Osteocyte (in vitro differentiated cells): ENCODE measurements around the gene SPIRE2. TPM values are rescaled to one million over a fixed set of nuclear protein-coding genes. Genes with fewer than 3 reads are reported as not detected.

ENCODE experiments used
- DNase-seq: peaks from one replicate; pipeline ENCODE4 v3.0.0; 2021; ENCODE audit warnings: mixed read lengths; ENCODE audit not compliant: unreplicated experiment; ENCODE audit errors: extremely low spot score
- H3K27ac Mint-ChIP-seq: one replicate; pipeline ENCODE4 v1.8.0; 2021; ENCODE audit warnings: mild to moderate bottlenecking, mixed read lengths; ENCODE audit not compliant: unreplicated experiment
- H3K27me3 Mint-ChIP-seq: one replicate; pipeline ENCODE4 v1.8.0; 2021; ENCODE audit warnings: mixed read lengths; ENCODE audit not compliant: unreplicated experiment
- H3K36me3 Mint-ChIP-seq: one replicate; pipeline ENCODE4 v1.8.0; 2021; ENCODE audit warnings: mixed read lengths; ENCODE audit not compliant: unreplicated experiment
- H3K4me1 Mint-ChIP-seq: one replicate; pipeline ENCODE4 v1.8.0; 2021; ENCODE audit warnings: mixed read lengths; ENCODE audit not compliant: unreplicated experiment
- H3K4me3 Mint-ChIP-seq: one replicate; pipeline ENCODE4 v1.8.0; 2021; ENCODE audit warnings: mild to moderate bottlenecking, moderate library complexity, mixed read lengths; ENCODE audit not compliant: unreplicated experiment
- H3K9me3 Mint-ChIP-seq: one replicate; pipeline ENCODE4 v1.8.0; 2021; ENCODE audit warnings: mixed read lengths; ENCODE audit not compliant: unreplicated experiment
- total RNA-seq: library from RNA; stranded (reverse); gene quantifications from 2 replicates; pipeline ENCODE4 v1.2.1, GENCODE V29; 2021
- TF ChIP-seq, protein P1 (sequence below): fragments of 200-600 bp; sonication (generic); IDR thresholded peaks from 2 replicates; pipeline ENCODE4 v1.5.0; 2021; ENCODE audit warnings: antibody characterized with exemption, mild to moderate bottlenecking, moderate library complexity

SPIRE2 gene
- total RNA-seq, 1 donor from 2014 or later = 4.6 TPM

DNA sequence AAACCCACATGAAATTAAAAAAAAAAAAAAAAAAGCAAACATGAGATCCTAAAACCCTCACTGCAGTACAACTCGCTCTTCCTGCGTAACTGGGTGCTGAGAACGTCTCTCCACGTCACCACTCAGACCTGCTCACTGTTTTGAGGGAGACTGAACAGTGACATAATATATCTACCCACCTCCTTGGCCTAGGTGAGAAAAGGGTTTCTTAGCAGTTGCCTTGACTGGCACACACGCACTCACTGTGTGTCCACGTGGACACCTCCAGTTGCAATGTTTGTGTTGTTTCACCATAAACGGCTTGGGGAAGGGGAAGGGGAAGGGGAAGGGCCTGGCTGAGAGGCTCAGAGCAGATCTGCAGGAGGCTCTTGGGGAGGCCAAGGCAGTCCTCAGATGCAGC is 43.9 kb upstream of the SPIRE2 start:
- Mint-ChIP-seq H3K4me1 (no peaks in the 10 kb centered on the region), H3K4me3 (no peak overlapping the region), H3K27ac (no peak overlapping the region), H3K9me3 (no peaks in the 10 kb centered on the region), H3K27me3 (no peaks in the 10 kb centered on the region), H3K36me3 (peaks cover 9% of the 10 kb centered on the region)
- TF ChIP-seq, protein P1, sequence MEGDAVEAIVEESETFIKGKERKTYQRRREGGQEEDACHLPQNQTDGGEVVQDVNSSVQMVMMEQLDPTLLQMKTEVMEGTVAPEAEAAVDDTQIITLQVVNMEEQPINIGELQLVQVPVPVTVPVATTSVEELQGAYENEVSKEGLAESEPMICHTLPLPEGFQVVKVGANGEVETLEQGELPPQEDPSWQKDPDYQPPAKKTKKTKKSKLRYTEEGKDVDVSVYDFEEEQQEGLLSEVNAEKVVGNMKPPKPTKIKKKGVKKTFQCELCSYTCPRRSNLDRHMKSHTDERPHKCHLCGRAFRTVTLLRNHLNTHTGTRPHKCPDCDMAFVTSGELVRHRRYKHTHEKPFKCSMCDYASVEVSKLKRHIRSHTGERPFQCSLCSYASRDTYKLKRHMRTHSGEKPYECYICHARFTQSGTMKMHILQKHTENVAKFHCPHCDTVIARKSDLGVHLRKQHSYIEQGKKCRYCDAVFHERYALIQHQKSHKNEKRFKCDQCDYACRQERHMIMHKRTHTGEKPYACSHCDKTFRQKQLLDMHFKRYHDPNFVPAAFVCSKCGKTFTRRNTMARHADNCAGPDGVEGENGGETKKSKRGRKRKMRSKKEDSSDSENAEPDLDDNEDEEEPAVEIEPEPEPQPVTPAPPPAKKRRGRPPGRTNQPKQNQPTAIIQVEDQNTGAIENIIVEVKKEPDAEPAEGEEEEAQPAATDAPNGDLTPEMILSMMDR = no peak
- no peak for DNase-seq

DNA sequence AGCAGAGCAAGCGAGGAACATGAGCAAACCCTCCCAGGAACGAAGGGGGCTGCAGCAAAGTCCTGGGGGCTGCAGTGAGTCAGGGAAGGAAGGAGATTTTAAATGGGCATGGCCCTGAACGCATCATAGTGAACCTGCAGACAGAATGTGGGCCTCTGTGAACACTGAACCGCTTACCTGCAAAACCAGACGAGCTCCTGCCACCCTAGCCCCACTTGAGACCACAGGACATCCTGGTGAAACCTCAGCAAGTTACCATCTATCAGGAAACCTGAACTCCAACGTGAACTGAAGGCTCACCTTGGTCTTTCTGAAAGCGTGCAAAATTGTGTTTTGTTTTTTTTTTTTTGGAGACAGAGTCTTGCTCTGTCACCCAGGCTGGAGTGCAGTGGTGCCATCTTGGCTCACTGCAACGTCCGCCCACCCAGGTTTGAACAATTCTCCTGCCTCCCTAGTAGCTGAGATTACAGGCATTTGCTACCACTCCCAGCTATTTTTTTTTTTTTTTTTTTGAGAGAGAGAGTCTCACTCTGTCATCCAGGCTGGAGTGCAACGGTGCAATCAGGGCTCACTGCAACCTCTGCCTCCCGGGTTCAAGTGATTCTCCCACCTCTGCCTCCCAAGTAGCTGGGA is 42.6 kb upstream of the SPIRE2 start:
- Mint-ChIP-seq H3K27ac (no peak overlapping the region), H3K9me3 (no peaks in the 10 kb centered on the region), H3K4me1 (no peaks in the 10 kb centered on the region), H3K4me3 (no peak overlapping the region), H3K36me3 (peaks cover 6% of the 10 kb centered on the region), H3K27me3 (no peaks in the 10 kb centered on the region)
- TF ChIP-seq, protein P1 = no peak
- DNase-seq = no peak

DNA sequence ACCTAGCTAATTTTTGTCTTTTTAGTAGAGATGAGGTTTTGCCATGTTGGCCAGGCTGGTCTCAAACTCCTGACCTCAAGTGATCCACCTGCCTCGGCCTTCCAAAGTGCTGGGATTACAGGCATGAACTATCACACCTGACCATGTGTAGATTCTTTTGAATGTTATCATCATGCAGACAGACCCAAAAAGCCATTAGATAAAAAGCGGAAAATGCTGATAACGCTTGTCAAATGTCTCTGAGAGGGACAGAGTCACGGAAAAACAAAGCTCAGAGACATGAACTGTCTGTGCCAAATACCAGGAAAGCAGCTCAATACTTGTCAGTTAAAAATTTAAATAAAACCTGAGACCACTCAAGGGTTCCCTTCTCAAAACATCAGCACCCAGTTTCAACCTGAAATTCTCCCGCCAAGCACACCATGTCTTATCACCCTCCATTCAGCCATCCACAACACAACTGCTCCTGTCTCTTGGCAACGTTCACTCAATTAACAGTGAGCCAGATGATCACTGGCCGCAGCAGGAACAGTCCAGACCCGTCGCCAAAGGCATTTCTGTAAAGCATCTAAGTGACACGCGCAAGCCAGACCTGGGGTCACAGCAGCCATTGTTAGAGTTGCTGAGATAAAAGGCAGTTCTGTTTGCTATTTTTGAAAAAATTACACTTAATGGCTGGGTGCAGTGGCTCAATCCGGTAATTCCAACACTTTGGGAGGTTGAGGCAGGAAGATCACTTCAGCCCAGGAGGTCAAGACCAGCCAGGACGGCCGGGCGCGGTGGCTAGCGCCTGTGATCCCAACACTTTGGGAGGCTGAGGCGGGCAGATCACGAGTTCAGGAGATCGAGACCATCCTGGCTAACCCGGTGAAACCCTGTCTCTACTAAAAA is 41.6 kb upstream of the SPIRE2 start:
- Mint-ChIP-seq H3K27ac (no peak overlapping the region), H3K27me3 (no peaks in the 10 kb centered on the region), H3K4me3 (no peak overlapping the region), H3K4me1 (no peaks in the 10 kb centered on the region), H3K9me3 (no peaks in the 10 kb centered on the region), H3K36me3 (peaks cover 6% of the 10 kb centered on the region)
- TF ChIP-seq, protein P1 = no peak
- DNase-seq = no peak

DNA sequence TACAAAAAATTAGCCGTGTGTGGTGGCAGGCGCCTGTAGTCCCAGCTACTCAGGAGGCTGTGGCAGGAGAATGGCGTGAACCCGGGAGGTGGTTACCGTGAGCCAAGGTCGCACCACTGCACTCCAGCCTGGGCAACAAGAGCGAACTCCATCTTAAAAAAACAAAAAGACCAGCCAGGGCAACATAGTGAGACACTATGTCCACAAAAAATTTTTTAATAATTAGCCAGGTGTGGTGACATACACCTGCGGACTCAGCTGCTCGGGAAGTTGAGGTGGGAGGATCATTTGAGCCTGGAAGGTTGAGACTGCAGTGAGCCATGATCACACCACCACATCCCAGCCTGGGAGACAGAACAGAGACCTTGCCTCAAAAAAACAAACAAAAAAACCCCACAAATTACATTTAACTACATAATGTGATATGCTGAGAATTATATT is 40.9 kb upstream of the SPIRE2 start:
- no peaks in the 10 kb centered on the region for H3K27me3 Mint-ChIP-seq

More for the DNA sequence above, 40.9 kb upstream of the SPIRE2 start:
- Mint-ChIP-seq H3K27ac (no peak overlapping the region), H3K36me3 (peaks cover 9% of the 10 kb centered on the region), H3K4me3 (no peak overlapping the region), H3K4me1 (no peaks in the 10 kb centered on the region), H3K9me3 (no peaks in the 10 kb centered on the region)
- TF ChIP-seq, protein P1 = no peak
- no peak for DNase-seq
